ENCODE data around the gene LDHB.

LDHB gene

DNA sequence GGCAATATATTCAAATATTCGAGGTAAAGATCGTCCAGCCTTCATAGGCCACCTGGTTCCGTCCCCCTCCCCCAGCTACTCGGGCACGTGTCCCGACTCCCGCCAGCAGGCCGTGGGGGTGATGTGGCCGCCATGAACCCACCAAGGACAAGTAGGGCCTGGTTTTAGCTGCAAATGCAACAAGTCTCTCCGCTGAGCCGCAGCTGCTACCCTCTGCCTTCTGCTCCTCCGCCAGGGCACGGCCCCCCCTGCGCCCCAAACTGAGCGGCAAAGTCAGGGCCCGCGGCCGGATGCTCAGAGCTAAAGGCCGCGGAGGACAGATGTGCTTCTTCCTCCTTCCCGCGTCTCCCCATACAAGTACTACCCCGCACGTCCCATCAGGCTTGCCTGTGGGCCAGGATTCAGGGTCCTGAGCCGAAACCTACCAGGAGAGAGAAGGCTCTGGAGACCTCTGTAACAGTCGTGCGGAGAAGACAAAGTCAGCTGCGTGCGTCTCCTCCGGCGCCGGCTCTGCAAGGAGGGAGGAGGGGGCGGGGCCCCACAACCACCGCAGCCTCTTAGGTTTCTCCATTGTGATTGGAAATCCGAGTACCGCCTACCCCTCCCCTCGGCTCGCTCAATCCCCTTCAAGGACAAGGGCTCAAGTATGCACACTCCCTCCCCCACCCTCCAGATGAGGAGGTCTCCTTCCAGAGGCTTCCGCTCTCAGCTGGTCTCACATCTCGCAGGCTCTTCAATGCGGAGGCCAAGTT lies at the start of gene LDHB:
TSS of gene LDHB (minus strand) at position 517 of the 752 bp plus-strand sequence. CDS start 3,171 bp downstream, outside the sequence.
- Histone ChIP-seq H3K79me2 (ENCODE audit: low read length) (peaks cover 52% of the 10 kb centered on the region), H3K4me3 (ENCODE audit: low read length) (peak within 1 kb of the TSS; percentile 89), H3K4me2 (ENCODE audit: low read length) (peak within 1 kb of the TSS; percentile 99), H2AFZ (ENCODE audit: low read depth, low read length) (peak within 1 kb of the TSS; percentile 35; the same call in 1 of the 2 replicates), H3K36me3 (replicated peaks; ENCODE audit: low read depth, low read length) (peaks cover 37% of the 10 kb centered on the region), H3K4me1 (ENCODE audit: low read length) (peaks cover 24% of the 10 kb centered on the region), H3K9ac (ENCODE audit: low read length) (peak within 1 kb of the TSS; percentile 93), H3K9me3 (ENCODE audit: insufficient read depth, low read length) (0 out of 2 replicates have a peak, but pooled peaks cover 3% of the 10 kb centered on the region), H3K27me3 (ENCODE audit: low read depth, low read length) (peaks cover 20% of the 10 kb centered on the region; the same call in 1 of the 2 replicates), H3K27ac (ENCODE audit: low read length) (peak within 1 kb of the TSS; percentile 79), H4K20me1 (ENCODE audit: insufficient read depth, low read length) (peaks cover 38% of the 10 kb centered on the region)
- TF ChIP-seq EZH2phosphoT487 (IDR thresholded peaks at IDR 0.05; ENCODE audit: low read depth): no peak
- TF ChIP-seq CTCF (IDR thresholded peaks at IDR 0.05; ENCODE audit: low read depth, low read length): no peak

GRCh38 chr12:21704847-21705246 lies 47.2 kb upstream of the LDHB start:
- no peak overlapping the region for H3K9ac ChIP-seq (ENCODE audit: low read length)
- no peaks in the 10 kb centered on the region for H3K36me3 ChIP-seq (replicated peaks; ENCODE audit: low read depth, low read length)
- no peaks in the 10 kb centered on the region for H3K9me3 ChIP-seq (ENCODE audit: insufficient read depth, low read length)
- no peaks in the 10 kb centered on the region for H4K20me1 ChIP-seq (ENCODE audit: insufficient read depth, low read length)
- H3K4me1 ChIP-seq (ENCODE audit: low read length): peaks cover 5% of the 10 kb centered on the region; the same call in 1 of the 2 replicates
- no peak overlapping the region for H3K4me2 ChIP-seq (ENCODE audit: low read length)
- TF ChIP-seq EZH2phosphoT487 (IDR thresholded peaks at IDR 0.05; ENCODE audit: low read depth) (no peak), CTCF (IDR thresholded peaks at IDR 0.05; ENCODE audit: low read depth, low read length) (no peak)
- H2AFZ ChIP-seq (ENCODE audit: low read depth, low read length): no peak overlapping the region
- no peak overlapping the region for H3K4me3 ChIP-seq (ENCODE audit: low read length)
- H3K27ac ChIP-seq (ENCODE audit: low read length): no peak overlapping the region
- no peaks in the 10 kb centered on the region for H3K79me2 ChIP-seq (ENCODE audit: low read length)
- H3K27me3 ChIP-seq (ENCODE audit: low read depth, low read length): no peaks in the 10 kb centered on the region

GRCh38 chr12:21699851-21700250 lies 42.2 kb upstream of the LDHB start:
- Histone ChIP-seq H3K4me2 (ENCODE audit: low read length) (no peak overlapping the region), H4K20me1 (ENCODE audit: insufficient read depth, low read length) (no peaks in the 10 kb centered on the region), H3K79me2 (ENCODE audit: low read length) (no peaks in the 10 kb centered on the region), H3K9me3 (ENCODE audit: insufficient read depth, low read length) (no peaks in the 10 kb centered on the region), H3K9ac (ENCODE audit: low read length) (no peak overlapping the region), H3K27me3 (ENCODE audit: low read depth, low read length) (no peaks in the 10 kb centered on the region), H3K4me3 (ENCODE audit: low read length) (no peak overlapping the region), H3K4me1 (ENCODE audit: low read length) (peaks cover 8% of the 10 kb centered on the region), H2AFZ (ENCODE audit: low read depth, low read length) (no peak overlapping the region), H3K27ac (ENCODE audit: low read length) (no peak overlapping the region), H3K36me3 (replicated peaks; ENCODE audit: low read depth, low read length) (no peaks in the 10 kb centered on the region)
- no peak for TF ChIP-seq EZH2phosphoT487 (IDR thresholded peaks at IDR 0.05; ENCODE audit: low read depth)
- TF ChIP-seq CTCF (IDR thresholded peaks at IDR 0.05; ENCODE audit: low read depth, low read length): no peak

GRCh38 chr12:21697904-21698630 lies 40.4 kb upstream of the LDHB start:
- Histone ChIP-seq H3K4me3 (ENCODE audit: low read length) (peak overlapping the region; percentile 73), H3K9ac (ENCODE audit: low read length) (peak overlapping the region; percentile 41; the same call in 1 of the 2 replicates), H3K36me3 (replicated peaks; ENCODE audit: low read depth, low read length) (no peaks in the 10 kb centered on the region), H3K79me2 (ENCODE audit: low read length) (no peaks in the 10 kb centered on the region), H3K27ac (ENCODE audit: low read length) (no peak overlapping the region), H3K9me3 (ENCODE audit: insufficient read depth, low read length) (no peaks in the 10 kb centered on the region), H3K4me1 (ENCODE audit: low read length) (peaks cover 8% of the 10 kb centered on the region), H2AFZ (ENCODE audit: low read depth, low read length) (peak overlapping the region; percentile 61), H3K27me3 (ENCODE audit: low read depth, low read length) (no peaks in the 10 kb centered on the region), H4K20me1 (ENCODE audit: insufficient read depth, low read length) (no peaks in the 10 kb centered on the region), H3K4me2 (ENCODE audit: low read length) (peak overlapping the region; percentile 78)
- TF ChIP-seq EZH2phosphoT487 (IDR thresholded peaks at IDR 0.05; ENCODE audit: low read depth) (no peak), CTCF (IDR thresholded peaks at IDR 0.05; ENCODE audit: low read depth, low read length) (peak; percentile 81)
